Activated CD4-positive, alpha-beta T cell treated with anti-CD3 and anti-CD28 coated beads, Interleukin-2, amount 50 U/mL, for 24 hours (primary cell): ENCODE data around the gene PTPN21.

Source experiments
- DNase-seq, 2 donors: peaks; one replicate each; pipeline ENCODE4 v3.0.0-alpha.2; 2020; ENCODE audit warnings: low read depth in 1 of 2, low spot score in 1 of 2

PTPN21 gene

DNA sequence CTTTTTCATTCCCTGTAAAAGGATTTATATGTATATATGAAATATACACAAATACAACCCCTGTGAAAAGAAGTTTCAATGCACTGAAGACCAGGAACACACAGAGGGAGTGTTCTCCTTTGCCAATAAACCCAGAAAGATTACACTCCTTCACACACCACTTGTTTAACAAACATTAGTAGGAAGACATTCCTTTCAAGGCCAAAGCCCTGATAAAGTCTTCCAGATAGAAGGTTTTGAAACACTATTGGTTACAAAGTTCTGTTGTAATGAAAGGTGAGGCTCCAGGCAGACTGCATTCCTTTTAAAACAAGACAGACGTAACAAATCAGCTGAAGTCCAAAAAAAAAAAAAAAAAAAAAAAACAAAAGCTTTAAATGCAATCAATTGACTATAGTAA is 81.0 kb downstream of the PTPN21 start:
- DNase-seq: no peak

DNA sequence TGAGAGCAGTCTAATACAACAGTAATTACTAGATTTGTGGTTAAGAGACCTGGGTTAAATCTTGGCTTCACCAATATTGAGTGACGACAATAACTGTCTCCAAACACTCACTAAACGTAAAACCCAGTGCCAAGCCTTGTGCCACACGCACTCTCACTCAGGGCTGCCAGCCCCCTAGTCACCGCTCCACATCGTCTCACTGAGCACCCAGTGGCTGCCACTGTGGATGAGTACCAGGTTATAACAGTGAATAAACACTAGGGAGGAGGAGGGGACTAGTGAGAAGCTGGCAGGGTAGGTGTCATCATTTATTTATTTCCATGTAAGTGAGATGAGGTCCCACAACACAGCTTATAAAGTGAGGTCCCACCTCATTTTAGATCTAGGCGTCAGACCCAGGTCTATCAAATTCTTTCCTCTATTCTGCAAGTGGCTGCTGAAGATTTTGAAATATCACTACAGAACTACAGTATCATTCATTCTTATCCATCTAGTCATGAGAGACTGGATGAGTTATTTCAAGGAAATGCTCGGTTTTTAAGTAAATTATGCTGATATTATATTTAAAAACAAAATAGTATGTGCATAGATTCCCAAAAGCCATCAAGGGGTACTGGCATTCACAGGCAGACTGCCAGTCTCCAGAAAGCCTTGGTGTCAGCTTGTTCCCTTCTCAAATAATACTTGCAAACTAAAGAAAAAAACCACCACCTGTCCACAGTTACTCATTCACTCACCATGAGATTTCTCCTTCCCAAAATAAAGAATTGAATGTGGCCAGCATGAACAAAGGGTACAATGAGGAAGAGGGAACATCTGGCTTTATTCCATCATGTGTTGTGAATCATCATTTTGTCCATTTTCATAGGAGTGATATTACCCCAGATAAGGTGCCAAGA is 84.0 kb downstream of the PTPN21 start:
- no peak for DNase-seq

DNA sequence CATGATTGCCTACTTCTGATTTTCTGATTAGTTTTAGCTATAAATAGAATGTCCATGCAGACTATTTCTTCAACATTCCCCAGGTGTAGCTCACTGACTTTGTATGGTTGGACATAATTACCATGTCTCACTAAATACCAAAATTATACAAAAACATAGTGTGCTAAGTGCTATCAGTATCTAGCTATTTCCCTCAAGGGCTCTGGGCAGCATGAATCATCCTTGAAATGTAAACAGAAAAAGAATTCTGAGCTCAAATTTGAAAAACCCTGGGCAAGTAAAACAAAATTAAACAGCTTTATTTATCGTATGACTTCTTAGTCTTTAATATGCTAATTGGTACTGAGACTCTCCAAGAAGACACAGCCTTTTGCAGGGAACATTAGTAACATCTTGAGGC is 86.4 kb downstream of the PTPN21 start:
- DNase-seq: no peak

DNA sequence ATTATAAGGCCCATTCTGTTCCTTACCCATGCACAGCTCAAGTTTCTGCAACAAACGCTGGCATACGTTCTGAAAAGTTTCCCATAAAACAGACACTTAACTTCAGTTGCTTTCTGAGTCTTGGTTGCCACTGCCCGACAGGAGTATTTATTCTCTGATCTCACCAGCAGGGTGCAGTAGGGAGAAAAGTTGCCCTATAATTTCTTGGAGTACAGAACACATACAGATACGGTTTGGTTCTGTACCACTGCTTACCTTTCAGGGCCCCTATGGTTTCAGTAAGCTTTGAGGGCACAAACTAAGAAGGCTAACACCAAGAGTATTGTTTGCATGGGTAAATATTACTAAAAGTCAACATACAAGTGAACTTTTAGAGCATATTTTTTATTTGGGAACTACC is 91.5 kb downstream of the PTPN21 start:
- no peak for DNase-seq

DNA sequence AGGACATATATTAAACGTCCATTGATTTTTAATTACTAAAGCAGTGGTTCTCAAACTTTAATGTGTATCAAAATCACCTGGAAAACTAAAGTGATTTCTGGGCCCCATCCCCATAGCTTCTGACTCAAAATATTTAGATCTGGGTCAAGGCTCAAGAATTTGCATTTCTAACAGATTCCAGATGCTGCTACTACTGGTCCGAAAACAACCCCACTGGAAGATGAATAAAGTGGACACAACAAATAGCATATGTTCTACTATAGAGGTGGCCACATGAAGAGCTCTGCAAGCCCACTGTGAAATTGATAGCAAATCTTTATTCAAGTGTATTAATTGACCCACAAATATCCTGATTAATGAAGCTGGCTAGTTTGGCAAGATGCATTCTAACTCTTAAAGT is 99.9 kb downstream of the PTPN21 start:
- DNase-seq: no peak

DNA sequence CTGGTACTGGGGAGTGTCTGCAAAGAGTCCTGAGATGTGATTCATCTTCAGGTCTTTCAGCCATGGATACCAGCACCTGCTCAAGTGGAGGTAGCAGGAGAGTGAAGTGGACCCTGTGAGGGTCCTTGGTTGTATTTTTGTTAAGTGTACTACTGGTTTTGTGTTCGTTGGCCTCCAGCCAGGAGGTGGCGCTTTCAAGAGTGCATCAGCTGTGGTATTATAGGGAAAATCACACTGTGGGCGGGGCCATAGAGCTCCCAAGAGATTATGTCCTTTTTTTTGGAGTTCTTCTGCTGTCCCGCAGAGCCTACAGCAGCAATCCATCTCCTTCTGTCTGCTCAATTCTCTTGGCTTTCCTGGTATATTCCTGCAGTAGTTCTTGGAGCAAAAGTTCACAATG is 102.6 kb downstream of the PTPN21 start:
- no peak for DNase-seq

DNA sequence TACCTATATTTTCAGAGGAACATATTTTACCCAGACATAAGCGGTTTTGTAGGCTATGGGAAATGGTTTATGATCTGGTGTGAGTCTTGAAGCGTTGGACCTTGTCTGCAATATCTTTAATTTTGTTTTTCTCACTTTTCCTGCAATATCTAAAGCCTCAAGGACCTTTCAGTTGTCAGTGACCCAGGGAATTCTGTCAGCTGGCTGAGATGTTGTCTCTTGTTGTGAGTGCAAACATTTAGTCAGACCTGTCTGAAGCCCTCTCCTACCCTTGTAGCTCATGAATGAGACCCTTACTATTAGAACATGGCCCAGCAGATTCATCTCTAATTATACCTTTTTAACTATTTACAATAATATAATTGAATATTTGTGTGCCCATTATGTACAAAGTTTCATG is 115.7 kb downstream of the PTPN21 start:
- DNase-seq: no peak

DNA sequence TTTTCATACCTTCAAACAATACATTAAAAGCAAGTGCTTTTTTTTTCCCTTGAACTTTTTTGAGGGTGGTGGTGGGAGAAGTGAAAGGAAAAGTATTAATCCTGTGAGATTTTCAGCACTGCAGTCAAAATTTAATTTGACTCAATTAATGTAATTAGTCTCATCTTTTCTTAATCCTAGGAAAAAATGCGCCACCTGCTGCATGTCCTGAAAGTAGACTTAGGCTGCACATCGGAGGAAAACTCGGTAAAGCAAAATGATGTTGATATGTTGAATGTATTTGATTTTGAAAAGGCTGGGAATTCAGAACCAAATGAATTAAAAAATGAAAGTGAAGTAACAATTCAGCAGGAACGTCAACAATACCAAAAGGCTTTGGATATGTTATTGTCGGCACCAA is 117.1 kb downstream of the PTPN21 start:
- DNase-seq: no peak

DNA sequence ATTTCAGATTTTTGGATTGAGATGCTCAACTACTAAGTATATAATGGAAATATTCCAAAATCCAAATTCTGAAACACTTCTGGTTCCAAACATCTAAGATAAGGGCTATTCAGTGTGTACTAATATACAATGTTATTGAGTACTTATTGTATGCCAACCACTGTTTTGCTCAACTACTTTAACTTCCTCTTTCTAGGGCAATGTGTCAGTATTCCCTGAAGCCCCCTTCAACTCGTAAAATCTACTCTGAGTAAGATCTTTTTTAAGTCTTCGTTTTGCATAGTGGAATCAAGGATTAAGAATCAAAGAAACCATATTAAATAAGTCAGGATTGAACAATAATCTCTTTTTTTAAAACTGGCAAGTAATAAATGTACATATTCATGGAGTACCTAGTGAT is 123.8 kb downstream of the PTPN21 start:
- no peak for DNase-seq

DNA sequence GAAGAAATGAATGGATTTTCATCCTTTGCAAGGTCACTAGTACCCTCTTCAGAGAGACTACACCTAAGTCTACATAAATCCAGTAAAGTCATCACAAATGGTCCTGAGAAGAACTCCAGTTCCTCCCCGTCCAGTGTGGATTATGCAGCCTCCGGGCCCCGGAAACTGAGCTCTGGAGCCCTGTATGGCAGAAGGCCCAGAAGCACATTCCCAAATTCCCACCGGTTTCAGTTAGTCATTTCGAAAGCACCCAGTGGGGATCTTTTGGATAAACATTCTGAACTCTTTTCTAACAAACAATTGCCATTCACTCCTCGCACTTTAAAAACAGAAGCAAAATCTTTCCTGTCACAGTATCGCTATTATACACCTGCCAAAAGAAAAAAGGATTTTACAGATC is 128.5 kb downstream of the PTPN21 start:
- no peak for DNase-seq

DNA sequence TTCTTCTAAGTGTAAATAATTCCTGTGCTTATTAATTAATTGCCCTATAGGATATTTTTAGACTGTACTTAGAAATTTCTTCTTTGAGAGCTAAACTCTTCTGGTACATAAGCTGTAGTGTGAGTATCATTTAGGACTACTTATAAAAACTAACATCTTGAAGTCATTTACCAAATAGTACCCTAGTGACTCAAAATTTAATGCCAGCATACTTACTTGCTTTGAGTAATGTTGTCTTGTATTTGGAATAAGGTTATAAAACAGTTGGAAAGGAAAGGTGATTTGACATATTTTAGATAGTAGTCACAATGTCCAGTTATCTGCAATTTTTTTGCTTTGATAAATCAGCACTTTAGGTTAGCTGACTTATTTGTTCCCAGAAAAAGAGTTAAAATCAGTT is 130.2 kb downstream of the PTPN21 start:
- no peak for DNase-seq

DNA sequence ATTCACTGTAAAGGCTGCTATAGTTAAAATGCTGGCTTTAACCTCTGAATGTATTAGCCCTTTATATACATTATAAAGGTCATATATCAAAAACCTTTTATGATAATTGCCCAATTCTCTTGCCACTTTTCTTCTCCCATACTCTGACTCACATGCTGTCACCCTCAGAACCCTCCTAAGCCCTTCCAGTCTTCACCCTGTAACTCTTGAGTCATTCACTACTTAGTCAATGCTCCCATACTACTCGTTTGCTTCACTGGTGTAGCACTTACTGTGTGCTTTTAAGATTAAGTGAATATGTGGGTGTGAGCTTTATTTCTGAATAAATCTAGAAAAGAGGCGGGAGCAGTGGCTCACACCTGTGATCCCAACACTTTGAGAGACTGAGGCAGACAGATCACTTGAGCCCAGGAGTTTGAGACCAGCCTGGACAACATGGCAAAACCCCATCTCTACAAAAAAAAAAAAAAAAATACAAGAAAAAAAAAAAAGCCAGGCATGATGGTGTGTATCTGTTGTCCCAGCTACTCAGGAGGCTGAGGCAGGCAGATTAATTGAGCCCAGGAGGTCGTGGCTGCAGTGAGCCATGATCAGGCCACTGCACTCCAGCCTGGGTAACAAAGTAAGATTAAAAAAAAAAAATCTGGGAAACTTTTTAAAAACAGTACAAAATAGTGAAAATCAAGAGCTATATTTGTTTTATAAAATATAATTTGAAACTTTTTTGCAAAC is 131.7 kb downstream of the PTPN21 start:
- DNase-seq: peak in 1 of 2 donors; percentile 3

DNA sequence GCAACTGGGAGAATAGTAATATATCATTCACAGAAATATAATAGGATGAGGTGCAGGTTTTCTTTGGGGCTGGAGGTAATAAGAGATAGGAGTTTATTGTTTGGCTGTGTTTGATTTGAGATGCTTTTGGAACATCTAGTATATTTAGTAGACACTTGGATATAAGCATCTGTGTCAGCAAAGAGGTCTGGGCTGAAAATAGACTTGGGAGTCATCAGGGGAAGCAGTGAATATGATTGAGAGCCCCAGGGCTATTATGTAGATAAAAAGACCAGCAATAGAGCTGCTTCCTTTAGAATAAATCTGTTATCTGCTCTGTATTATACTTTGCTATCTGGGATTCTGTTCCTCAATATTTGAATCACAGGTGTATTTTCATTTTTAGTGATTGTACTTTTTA is 132.8 kb downstream of the PTPN21 start:
- DNase-seq: no peak

DNA sequence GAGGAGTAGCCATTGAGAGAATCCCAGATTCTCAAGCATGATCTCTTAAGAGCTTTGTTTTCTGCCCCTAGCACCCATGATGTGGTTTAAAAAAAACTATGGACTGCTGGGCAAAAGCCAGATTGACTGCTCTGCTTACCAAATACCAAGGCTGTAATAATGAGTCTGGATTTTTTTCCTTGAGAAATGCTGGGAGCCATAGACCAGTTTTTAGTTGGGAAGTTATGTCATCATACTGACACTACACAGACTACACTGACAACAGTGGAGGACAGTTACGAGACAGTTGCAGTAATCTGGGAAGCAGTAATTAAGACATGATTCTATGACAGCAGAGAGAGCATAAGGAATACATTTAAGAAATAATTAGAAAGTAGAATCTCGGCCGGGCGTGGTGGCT is 133.5 kb downstream of the PTPN21 start:
- no peak for DNase-seq

DNA sequence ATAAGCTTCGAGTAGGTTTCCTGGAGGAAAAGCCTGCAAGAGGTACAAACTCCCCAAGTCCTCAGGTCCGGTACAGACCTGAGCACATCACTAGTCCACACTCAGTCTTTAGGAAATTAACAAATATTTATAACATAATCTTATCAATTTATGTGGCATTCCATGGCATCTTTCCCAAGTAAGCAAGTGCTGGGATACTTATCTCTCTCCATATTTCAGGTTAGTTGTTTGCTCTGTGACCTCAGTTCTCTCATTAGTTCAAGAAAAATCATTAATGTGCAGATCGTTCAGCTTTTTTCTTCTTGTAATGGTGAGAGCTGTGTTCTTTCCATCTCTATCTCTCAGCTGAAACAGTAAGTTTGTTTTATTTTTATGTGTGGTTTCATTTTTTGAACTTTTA is 134.6 kb downstream of the PTPN21 start:
- no peak for DNase-seq

DNA sequence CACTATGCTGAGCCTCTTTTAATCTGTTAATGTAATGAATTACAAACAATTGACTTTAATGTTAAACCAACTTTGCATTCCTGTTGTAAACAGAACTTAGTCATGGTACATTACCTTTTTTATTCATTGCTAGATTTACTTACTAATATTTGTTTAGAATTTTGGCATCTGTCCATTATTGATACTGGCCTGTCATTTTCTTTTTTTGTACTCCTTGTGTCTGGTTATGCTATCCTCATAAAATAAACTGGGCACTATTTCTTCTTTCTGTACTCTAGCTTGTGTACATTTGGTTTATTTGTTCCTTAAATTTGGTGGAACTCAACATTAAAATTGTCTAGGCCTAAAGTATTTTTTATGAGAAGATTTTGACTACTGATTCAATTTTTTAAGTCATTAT is 137.2 kb downstream of the PTPN21 start:
- DNase-seq: no peak
